Fibroblast of the aortic adventitia (primary cell): ENCODE data around the gene SP2. TPM values are rescaled to one million over a fixed set of nuclear protein-coding genes. Genes with fewer than 3 reads are reported as not detected.

Experiments used
- DNase-seq: peaks from one replicate; pipeline ENCODE4 v3.0.0-alpha.2; 2010; ENCODE audit warnings: low read depth
- H3K4me3 ChIP-seq: 2 replicates; pipeline ENCODE4 v1.5.1; 2011; ENCODE audit warnings: low read depth, mild to moderate bottlenecking, control low read depth, low read length, moderate library complexity
- CTCF ChIP-seq: IDR thresholded peaks from 2 replicates; pipeline ENCODE4 v1.5.1; 2011; ENCODE audit warnings: mild to moderate bottlenecking, low read length, control low read depth, inconsistent platforms; ENCODE audit not compliant: insufficient read depth
- total RNA-seq: library from RNA; depleted of rRNA; stranded (reverse); fragments of >200 nt; gene quantifications from 2 replicates; pipeline ENCODE4 v1.2.3, GENCODE V29; 2012; ENCODE audit warnings: low replicate concordance

SP2 gene
- total RNA-seq, 1 donor, result 3.7 TPM

GRCh38 chr17:47851764-47852112, 44.3 kb upstream of the SP2 start:
- DNase-seq, result no peak
- no peak overlapping the region for H3K4me3 ChIP-seq
- no peak for TF ChIP-seq CTCF

GRCh38 chr17:47852113-47852949, 43.7 kb upstream of the SP2 start:
- DNase-seq, result peak; percentile 24
- no peak overlapping the region for H3K4me3 ChIP-seq
- no peak for TF ChIP-seq CTCF

- H3K4me3 ChIP-seq, result no peak overlapping the region
- TF ChIP-seq CTCF, result no peak
- DNase-seq, result no peak
These were observed 42.4 kb upstream of the SP2 start for GRCh38 chr17:47853616-47854015.

DNA sequence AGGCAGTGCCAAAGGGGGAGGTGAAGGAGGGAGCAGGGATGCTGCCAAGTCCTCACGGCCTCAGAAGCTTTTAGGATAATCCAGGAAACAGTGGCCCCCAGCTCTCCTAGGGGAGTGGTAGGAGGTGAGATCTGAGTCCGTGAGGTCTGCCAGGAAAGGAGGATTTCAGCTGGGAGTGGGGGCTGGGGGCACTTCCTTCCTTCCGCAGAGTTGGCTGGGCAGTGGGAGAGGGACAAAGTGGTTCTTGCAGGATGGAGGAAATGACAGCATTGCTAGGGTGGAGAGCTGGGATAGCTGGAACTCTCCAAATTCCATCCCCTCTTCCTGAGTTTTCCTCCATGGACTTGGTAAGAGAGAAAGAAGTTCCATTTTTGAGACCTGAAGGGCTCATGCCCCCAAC, 40.3 kb upstream of the SP2 start:
- no peak overlapping the region for H3K4me3 ChIP-seq
- TF ChIP-seq CTCF, result no peak
- no peak for DNase-seq

GRCh38 chr17:47856830-47857229, 39.2 kb upstream of the SP2 start:
- DNase-seq, result no peak
- H3K4me3 ChIP-seq, result no peak overlapping the region
- TF ChIP-seq CTCF, result no peak

- TF ChIP-seq CTCF, result no peak
- H3K4me3 ChIP-seq, result no peak overlapping the region
- DNase-seq, result no peak
These were observed 38.2 kb upstream of the SP2 start for GRCh38 chr17:47857551-47858455.
